ENCODE results near the gene ZFYVE28.

Gene ZFYVE28

DNA sequence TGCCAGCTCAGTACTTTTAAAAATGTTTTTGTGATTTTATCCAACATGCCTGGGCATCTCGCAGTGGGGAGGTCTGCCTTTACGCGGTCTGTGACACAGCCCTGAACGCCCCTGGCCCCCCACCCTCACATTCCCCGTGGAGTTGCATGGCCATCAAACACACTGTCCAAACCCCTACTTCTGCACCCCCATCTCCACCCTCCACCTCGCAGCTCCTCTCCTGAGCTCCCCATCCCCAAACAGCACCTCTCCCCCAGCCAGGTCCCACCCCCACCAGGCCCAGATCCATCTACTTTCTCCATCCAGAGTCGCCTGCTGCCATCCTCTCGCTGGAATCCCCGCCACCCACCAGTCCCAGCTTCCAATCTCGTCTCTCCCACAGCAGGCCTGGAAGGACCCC lies 9.5 kb downstream of the ZFYVE28 start:
- no peak for DNase-seq

DNA sequence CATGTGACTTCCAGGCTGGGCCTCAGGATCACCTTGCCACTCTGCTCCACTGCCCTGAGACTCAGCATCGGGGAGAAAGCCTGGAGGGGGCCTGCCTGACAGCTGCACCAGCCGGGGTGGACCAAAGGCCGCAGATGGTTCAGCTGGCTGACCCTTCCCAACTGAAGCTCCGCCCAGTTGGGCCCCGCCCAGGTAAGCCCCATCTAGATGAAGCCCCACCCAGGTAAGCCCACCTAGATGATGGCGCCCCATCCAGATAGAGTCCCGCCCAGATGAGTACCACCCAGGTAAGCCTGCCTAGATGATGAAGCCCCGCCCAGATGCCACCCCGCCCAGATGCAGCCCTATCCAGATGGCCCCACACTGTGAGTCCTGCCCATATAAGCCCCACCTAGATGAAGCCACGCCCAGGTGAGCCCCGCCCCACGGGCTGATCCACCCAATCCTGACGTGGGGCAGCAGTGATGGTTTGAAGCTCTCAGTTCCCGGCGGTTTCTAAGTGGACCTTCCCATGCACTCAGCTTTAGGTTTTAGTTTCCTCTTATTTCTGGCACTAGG lies 10.0 kb downstream of the ZFYVE28 start:
- no peak for DNase-seq

- no peak for DNase-seq
These were observed 10.5 kb downstream of the ZFYVE28 start for GRCh38 chr4:2407991-2408342.

GRCh38 chr4:2406920-2407319 lies 11.5 kb downstream of the ZFYVE28 start:
- DNase-seq: no peak

GRCh38 chr4:2406406-2406805 lies 12.0 kb downstream of the ZFYVE28 start:
- DNase-seq: no peak

- DNase-seq: no peak
These were observed 15.5 kb downstream of the ZFYVE28 start for GRCh38 chr4:2402941-2403340.

- DNase-seq: no peak
These were observed 16.2 kb downstream of the ZFYVE28 start for GRCh38 chr4:2402048-2402842.

DNA sequence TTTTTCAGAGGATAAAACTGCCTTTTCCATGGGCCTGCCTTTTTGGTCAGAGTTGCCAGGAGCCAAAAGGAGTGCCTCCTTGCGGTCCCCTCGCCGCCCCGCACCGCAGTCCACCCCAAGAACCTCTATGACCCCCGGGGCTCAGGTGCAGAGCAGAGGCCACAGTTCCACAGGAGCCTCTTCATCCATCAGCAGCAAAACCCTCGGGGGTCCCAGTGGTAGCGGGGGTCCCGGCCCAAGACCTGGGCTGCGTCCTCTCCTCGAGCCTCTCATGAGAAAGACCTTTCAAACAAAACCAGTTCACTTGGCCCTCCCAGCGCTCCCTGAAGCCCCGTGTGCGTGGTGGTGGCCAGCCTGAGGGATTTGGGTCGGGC lies 16.8 kb downstream of the ZFYVE28 start:
- DNase-seq: no peak

DNA sequence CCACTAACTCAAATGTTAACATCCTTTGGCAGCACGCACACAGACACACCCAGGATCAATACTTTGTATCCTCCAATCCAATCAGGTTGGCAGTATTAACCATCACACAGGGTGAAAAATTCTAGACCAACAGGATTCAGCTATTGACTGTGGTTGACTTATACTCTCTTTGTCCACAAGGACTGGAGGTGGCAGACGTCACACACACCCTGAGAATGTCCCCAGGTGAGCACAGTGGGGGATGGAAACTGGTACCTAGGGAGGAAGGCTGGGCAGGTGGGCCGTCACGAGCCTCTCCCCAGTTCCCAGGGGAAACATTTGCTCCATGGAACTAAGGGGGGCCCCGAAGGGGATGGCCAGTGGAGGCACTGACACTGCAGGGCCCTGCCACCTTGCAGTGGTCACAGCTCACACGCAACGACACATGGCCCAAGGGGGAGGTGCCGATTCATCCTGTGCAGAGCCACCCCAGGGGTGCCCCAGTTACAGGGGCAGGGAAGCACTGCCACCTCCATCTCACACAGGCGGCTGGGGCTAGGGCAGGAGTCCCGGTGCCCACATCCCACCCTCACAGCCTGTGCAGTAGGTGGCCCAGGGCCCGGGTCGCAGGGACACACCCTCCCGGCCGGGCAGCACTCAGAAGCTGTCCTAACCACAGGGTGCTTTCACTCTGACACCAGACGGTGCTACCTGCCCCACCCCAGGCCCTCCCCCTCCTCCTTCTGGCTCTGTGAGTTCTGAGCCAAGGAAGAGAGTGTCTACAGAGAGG lies 17.4 kb downstream of the ZFYVE28 start:
- DNase-seq: no peak

GRCh38 chr4:2399631-2400190 lies 18.7 kb downstream of the ZFYVE28 start:
- no peak for DNase-seq

DNA sequence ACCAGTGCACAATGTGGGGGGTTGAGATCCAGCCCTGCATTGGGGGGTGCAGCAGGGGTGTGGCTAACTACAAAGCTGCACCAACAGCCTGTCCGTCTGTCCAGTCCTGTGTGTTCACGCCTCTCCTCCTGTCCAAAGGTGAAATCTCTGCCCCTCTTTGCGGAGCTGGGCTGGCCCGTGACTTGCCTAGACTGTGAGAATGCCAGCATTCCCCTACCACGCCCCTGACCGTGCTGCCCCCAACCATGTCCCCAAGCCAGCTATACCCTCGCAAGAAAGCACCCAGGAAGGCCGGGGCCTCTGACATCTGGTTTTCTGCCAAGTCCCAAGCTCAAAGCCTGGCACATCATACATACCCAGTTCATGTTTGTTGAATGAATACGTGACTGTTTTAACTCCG lies 19.2 kb downstream of the ZFYVE28 start:
- DNase-seq: no peak

GRCh38 chr4:2397596-2398379 lies 20.7 kb downstream of the ZFYVE28 start:
- no peak for DNase-seq

DNA sequence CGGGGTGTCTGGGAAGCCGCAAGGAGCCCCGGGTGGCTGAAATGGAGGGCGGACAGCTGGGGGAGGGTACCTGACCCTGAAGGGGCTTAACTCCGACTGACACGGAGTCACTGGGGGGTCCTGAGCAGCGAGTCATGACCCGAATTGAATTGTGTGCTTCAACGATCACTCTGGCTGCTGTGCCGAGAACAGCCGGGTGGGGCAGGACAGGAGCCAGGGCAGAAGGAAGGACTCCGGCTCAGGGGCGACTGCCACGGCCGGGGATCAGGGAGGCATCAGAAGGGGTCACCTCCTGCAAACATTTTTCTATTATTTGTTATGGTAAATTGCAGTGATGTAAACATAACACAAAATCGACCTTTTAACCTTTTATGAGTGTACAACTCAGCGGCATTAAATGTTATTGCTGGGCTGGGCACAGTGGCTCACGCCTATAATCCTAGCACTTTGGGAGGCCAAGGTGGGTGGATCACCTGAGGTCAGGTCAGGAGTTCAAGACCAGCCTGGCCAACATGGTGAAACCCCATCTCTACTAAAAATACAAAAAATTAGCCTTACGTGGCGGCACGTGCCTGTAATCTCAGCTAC lies 21.6 kb downstream of the ZFYVE28 start:
- DNase-seq: no peak

- no peak for DNase-seq
These were observed 22.9 kb downstream of the ZFYVE28 start for GRCh38 chr4:2395584-2395983.

DNA sequence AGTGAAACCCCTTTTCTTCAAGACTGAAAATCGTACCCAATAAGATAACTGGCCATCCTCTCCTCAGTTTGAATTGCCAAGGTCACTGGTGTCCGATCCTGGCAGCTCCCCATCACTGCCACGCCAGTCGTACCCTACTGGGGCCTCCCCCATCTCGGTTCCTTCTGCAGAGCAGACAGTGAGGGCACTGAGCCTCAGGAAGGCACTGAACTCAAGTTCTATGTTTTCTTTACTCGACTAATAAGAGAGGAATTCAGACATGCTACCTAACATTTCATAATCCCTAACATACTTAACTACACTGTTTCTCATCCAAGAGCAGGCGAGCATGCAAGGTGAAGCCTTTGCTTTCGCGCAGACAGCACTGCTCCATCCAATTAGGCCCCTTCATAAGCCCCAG lies 23.4 kb downstream of the ZFYVE28 start:
- DNase-seq: no peak

- no peak for DNase-seq
These were observed 23.9 kb downstream of the ZFYVE28 start for GRCh38 chr4:2394528-2394927.

- no peak for DNase-seq
These were observed 24.8 kb downstream of the ZFYVE28 start for GRCh38 chr4:2393353-2394270.

DNA sequence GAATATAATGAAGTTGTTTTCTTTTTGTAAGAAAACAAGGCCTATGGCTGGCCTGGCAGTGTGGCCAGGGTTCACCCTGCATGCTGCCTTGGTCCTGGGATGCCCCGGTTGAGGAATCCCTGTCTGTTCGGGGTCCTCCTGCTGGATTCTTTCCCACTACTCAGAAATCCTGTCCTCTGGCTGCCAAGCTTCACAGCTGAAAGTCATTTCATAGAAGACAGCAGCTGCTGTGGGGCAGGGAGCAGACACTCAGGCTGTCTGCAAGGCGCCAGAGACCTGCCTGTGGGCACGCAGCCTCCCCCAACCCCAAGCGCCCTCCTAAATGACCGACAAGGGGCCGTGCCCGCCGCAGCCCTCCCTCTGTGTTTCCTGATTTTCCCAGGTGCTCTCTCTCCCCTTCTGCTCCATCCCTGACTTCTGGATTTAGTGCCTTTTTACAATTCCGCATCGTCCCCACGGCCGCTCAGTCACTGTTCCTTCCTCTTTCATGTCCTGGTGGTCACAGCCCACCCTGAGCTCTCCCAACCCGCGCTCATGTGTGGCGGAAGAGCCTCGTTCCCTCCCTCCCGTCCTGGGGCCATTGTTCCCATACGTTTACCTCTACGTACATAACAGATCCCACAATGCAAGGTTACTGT lies 27.5 kb downstream of the ZFYVE28 start:
- DNase-seq: no peak

DNA sequence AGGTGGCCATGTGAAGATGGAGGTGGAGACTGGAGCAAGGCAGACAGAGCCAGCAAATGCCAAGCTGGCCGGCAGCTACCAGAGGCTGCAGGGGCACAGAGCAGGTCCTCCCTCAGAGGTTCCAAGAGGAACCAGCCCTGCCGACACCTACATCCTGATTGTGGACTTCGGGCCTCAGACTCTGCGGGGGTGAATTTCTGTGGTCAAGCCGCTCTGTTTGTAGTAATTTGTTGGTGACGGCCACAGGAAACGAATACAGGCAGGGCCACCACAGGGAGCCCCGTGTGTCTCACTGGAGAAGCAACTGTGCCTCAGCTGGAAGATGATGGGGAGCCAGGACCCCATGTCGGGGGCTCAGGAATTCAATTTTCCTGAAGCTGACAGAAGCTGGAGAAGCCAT lies 28.3 kb downstream of the ZFYVE28 start:
- DNase-seq: no peak

- no peak for DNase-seq
These were observed 28.8 kb downstream of the ZFYVE28 start for GRCh38 chr4:2389691-2390090.

Data from NCI-H2171 (cell line).